ENCODE measurements around the gene GDI2.
"Not testable (repeated sequence)": the region's sequence is repeated elsewhere in the genome, so short reads cannot be mapped to it uniquely, and the experiment has no call there.

GDI2 gene

DNA sequence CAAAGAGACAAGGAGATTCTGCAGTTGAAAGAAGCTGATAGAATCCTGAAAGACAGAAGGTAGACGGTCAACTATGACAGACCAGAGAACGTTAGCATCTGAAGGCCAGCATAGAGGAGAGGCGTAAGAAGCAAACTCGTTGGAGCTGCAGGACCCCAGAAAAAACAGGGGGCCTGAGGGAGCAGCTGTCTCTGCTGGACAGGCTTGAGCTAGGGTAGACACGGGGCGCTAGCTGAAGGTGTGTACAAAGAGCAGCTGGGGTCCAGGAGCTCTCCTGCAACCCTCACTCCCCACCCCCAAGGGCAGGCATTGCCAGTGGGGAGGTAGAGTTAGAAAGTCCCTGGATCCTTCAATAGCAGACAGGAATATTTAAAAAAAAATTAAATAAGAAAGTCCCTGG is 14.6 kb upstream of the GDI2 start:
- no peak for DNase-seq

DNA sequence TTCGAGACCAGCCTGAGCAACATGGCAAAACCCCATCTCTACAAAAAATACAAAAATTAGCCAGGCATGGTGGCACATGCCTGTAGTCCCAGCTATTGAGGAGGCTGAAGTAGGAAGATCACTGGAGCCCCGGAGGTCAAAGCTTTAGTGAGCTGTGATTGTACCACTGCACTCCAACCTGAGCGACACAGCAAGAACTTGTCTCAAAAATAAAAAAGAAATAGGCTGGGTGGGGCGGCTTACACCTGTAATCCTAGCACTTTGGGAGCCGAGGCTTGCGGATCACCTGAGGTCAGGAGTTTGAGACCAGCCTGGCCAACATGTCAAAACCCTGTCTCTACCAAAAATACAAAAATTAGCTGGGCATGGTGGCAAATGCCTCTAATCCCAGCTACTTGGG is 13.3 kb upstream of the GDI2 start:
- DNase-seq = not testable (repeated sequence)

DNA sequence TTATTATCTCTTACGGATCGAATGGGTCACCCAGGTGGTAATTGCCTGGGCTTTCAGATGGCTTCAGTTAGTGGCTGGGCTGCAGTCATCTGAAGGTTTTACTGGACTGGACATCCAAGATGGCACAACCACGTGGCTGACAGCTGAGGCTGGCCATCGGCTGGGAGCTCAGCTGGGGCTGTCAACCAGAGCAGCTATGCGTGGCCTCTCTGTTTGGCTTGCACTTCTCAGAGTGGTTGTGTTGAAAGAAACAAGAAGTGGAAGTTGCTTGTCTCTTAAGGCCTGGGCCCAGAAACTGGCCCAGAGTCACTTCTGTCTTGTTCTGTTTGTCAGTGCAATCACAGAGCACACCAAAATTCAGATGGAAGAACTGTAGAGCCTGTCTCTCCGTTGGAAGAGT is 5.7 kb upstream of the GDI2 start:
- DNase-seq = no peak

- DNase-seq = no peak
Observed at GRCh38 chr10:5818048-5818331, 4.8 kb upstream of the GDI2 start.

DNA sequence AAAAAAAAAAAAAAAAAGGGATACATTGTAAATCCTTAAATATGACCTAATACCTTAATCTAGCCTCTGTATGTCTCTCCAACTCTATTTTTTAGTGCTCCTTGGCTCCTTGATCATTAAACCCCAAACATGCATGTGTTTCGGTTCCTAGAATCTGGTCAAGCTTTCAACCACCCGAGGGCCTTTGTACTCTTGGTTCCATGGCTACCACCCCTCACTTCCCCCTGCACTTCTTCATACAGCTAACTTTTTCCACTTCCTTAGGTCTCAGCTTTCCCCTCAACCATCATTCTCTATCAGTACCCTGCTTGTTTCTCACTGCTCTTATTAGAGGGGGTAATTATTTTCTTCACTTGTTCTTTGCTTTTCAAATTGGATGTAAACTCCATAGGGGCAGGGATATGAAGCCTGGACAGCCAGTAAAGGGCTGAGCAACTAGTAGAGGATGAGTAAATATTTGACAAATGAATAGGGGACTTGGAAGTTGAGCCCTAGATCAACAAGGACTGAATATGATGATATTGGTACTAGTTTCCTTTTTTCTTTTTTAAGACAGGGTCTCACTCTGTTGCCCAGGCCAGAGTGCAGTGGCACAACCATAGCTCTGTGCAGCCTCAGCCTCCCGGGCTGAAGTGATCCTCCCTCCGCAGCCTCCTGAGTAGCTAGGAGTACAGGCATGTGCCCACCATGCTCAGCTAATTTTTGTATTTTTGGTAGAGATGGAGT is 4.3 kb upstream of the GDI2 start:
- no peak for DNase-seq

DNA sequence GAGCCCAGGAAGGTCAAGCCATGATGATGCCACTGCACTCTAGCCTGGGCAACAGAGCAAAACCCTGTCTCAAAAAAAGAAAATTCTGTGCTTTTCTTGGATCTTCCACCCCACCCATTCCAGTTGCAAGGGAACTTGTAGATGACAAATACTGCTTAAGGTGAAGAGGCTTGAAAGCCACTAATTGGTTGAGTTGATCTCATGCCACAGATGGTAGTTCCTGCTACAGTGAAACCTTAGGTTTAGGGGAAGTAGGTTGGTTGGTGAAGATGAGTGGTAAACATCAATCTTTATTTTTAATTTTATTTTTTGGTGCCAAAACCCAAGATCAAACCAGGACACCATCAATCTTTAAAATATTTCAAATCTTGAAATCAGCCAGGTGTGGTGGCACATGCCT is 2.9 kb upstream of the GDI2 start:
- no peak for DNase-seq

DNA sequence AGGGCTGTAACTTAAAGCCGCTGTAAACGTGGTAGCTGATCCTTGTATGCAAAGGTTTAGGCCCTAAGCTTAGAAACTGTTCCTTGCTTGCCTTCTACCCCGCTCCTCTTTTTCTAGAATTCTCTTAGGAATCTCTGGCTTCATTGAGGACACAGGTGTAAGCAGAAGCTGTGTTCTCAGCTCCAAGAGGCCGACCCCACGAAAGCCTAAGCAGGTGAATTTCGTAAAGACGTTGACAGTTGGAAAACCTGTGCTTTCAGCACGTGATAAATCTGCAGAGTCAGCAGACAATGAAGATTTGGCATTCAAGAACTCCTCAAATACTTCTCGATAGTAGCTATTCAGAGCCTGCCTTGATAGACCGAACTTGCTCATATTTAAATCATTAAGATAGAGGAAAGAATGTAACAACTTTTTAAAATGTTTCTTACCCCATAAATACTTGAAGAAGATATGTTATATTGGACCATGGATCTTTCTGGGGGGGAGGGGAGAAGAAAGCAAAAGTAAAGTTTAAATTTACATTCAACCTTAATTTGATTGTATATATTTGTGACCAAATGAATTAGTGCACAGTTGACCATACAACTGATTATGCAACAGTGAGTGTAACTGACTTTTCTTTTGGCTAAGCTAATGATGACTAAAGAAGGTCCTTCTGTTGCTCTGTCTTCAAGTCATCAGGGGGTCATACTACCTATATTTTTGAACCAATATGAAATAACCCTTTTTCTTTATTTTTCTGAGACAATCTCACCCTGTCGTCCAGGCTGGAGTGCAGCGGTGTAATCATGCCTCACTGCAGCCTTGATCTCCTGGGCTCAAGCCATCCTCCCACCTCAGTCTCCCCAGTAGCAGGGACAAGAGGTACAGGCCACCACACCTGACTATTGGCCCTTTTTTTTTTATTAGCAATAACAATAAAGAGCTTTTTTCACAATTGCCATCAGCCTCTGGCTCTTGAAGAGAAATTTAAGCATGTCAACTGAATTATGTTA is 1.2 kb upstream of the GDI2 start:
- DNase-seq = peak; percentile 63

DNA sequence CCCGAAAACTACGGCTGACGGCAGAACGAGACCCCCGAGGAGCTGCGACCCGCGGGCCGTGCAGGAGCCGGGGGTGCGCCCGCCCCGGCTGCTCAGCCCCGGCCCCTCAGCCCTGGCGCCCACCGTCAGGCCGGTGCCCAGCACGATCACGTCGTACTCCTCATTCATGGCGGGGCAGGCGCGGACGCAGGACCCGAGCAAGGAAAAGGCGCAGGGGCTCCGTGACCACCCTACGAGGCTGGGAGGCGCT is 218 bp downstream of the GDI2 start:
- no peak for DNase-seq

DNA sequence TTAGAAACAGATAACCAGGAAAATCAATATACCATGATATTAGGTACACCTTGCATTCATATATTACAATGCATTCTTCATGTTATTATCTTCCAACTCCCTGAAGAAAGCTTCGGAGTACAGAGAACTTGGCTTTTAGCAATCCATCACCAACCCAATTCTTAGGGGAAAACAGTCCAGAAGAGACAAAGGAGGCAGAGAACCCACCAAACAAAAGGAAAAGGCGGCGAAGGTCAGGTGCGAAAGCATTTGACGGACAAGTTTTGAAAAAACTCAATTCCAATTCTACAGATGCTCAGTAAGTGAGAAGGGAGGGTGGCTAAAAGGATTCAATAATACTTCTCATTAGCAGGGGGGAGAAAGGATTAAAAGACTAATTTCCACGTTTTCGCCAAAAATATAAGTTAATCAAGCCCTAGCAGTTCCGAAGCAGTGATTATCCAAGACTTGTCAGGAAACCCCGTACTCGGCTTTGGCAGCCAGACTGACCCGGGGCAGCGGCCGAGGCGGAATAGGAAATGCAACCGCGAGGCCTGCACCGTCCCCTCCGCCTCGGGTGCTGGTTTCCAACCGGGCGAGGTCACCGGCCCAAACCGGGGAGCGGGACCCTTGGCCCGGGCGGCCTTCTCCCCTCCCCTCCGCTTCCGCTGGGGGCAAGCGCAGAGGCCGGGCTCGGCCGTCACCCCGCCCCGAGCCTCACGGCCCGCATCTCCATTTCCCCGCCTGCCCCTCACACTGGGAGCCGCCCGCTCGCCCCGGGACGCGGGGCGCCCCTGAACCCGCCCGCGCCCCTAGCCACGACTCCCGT is 747 bp downstream of the GDI2 start:
- DNase-seq = no peak

GRCh38 chr10:5811387-5811821 is 1.8 kb downstream of the GDI2 start:
- peak; percentile 21 for DNase-seq

- no peak for DNase-seq
Observed at GRCh38 chr10:5810225-5810624, 3.0 kb downstream of the GDI2 start.

DNA sequence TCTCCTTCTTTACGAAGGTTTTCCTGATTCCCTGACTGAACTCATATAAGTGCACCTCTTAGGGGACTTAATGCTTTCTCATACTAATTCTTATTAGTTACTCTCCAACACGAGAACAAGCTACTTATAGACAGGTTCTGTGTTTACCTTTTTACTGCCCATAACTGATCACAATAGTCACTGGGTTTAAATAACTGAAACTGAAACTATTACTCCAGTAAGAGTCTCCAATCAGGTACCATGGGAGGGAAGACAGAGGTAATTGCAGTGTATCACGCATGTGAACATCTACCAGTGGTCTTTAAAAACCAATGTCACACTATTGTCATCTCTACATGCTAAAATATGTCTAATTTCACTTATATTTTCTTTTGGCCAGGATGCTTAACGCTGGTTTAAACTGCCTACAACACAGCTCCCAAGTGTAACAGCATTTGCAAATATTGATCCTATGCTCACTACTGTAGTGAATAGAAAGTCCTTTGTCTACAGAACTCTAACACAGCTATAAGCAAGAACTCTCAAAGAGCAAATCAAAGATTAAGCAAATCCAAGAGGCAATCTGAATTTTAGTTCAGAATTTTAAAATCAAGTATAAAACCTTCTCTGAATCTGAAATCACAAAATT is 3.6 kb downstream of the GDI2 start:
- no peak for DNase-seq

DNA sequence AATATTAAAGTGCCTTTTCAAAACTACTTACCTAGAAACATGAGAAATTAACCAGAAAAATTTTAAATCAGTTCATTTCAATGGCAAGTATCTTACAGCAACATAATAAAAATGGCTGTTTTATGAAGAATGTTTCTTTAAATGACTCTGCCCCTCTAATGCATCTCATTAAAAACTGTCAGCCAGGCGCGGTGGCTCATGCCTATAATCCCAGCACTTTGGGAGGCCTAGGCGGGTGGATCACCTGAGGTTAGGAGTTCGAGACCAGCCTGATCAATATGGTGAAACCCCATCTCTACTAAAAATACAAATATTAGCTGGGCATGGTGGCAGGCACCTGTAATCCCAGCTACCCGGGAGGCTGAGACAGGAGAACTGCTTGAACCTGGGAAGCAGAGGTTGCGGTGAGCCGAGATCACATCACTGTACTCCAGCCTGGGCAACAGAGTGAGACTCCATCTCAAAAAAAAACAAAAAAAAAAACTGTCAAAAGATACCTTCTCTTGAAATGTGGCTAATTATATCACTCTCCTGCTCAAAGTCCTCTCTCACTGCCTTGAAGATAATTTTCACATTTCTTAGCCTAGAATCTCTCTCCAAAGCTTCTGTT is 4.3 kb downstream of the GDI2 start:
- DNase-seq = not testable (repeated sequence)

- no peak for DNase-seq
Observed at GRCh38 chr10:5806745-5807144, 6.5 kb downstream of the GDI2 start.

GRCh38 chr10:5805711-5806110 is 7.5 kb downstream of the GDI2 start:
- no peak for DNase-seq

- DNase-seq = no peak
Observed at GRCh38 chr10:5805260-5805659, 8.0 kb downstream of the GDI2 start.

- no peak for DNase-seq
Observed at GRCh38 chr10:5804386-5804785, 8.8 kb downstream of the GDI2 start.

- no peak for DNase-seq
Observed at GRCh38 chr10:5800782-5801181, 12.5 kb downstream of the GDI2 start.

GRCh38 chr10:5794236-5794635 is 19.0 kb downstream of the GDI2 start:
- no peak for DNase-seq

GRCh38 chr10:5789626-5790025 is 23.6 kb downstream of the GDI2 start:
- DNase-seq = no peak

DNA sequence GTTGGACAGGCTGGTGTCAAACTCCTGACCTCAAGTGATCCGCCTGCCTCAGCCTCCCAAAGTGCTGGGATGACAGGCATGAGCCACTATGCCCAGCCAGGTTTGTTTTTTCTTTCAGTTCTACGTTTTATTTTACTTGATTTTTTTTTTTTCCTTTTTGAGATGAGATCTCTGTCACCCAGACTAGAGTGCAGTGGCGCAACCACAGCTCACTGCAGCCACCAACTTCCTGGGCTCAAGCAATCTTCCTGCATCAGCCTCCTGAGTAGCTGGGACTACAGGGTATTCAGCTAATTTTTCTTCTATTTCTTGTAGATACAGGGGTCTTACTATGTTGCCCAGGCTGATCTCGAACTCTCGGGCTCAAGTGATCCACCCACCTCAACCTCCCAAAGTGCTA is 24.3 kb downstream of the GDI2 start:
- DNase-seq = no peak

DNA sequence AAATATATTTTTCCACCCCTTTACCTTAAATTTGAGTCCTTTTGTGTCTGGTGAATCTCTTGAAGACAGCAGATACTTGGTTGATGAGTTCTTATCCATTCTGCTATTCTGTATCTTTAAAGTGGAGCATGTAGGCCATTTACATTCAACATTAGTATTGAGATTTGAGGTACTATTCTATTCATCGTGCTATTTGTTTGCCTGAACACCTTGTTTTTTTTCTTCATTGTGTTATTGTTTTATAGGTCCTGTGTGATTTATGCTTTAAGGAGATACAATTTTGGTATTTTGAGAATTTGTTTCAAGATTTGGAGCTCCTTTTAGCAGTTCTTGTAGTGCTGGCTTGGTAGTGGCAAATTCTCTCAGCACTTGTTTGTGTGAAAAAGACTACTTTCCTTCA is 29.9 kb downstream of the GDI2 start:
- no peak for DNase-seq

- no peak for DNase-seq
Observed at GRCh38 chr10:5782174-5782573, 31.1 kb downstream of the GDI2 start.

Measured in DMS79 treated with DMSO at 0.1 percent for 48 hours (cell line).